ENCODE data around the gene MEF2B.

MEF2B gene

DNA sequence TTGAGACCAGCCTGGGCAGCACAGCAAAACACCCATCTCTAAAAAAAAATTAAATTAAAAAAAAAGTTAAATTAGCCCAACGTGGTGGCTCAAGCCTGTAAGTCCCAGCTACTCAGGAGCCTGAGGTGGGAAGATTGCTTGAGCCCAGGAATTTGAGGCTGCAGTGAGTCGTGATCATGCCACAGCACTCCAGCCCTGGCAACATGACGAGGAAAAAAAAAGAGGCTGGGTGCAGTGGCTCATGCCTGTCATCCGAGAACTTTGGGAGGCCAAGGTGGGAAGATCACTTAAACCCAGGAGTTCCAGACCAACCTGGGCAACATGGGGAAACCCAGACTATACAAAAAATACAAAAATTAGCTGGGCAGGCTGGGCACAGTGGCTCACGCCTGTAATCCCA, 29.6 kb downstream of the MEF2B start:
- H3K4me3 ChIP-seq (ENCODE audit: low read depth, low read length) = no peak overlapping the region
- H3K36me3 ChIP-seq (ENCODE audit: control insufficient read depth in 2 of 2, insufficient read depth in 1 of 2, low read length in 2 of 2) = no peaks in the 10 kb centered on the region
- ChIA-PET POLR2A (interaction anchor here (0.6 kb wide), 4 partner anchors 79 to 567 kb away, joined by 3 to 13 read pairs (median 4); no protein-coding TSS in a partner anchor), CTCF (interaction anchor here (0.6 to 4.7 kb wide), 12 partner anchors 12 to 1541 kb away, joined by 3 to 26 read pairs (median 4); no protein-coding TSS in a partner anchor)
- no peak for TF ChIP-seq ZNF202 (tag by site-specific recombination; IDR thresholded peaks at IDR 0.05; ENCODE audit: borderline replicate concordance)
- TF ChIP-seq KLF8 (tag by site-specific recombination; IDR thresholded peaks at IDR 0.05) = no peak
- peak; percentile 72 for TF ChIP-seq ZNF335 (tag by site-specific recombination; conservative IDR thresholded peaks at IDR 0.05)
- TF ChIP-seq ZNF530 (tag by site-specific recombination; IDR thresholded peaks at IDR 0.05; ENCODE audit: low read depth) = no peak
- no peak overlapping the region for H3K27ac ChIP-seq (ENCODE audit: extremely low read depth, low read depth, low read length)
- no peaks in the 10 kb centered on the region for H3K9me3 ChIP-seq (ENCODE audit: control insufficient read depth, insufficient read depth, low read depth, low read length)
- H3K4me1 ChIP-seq (ENCODE audit: control insufficient read depth, insufficient read depth, low read length) = peaks cover 3% of the 10 kb centered on the region; the same call in 1 of the 2 replicates

DNA sequence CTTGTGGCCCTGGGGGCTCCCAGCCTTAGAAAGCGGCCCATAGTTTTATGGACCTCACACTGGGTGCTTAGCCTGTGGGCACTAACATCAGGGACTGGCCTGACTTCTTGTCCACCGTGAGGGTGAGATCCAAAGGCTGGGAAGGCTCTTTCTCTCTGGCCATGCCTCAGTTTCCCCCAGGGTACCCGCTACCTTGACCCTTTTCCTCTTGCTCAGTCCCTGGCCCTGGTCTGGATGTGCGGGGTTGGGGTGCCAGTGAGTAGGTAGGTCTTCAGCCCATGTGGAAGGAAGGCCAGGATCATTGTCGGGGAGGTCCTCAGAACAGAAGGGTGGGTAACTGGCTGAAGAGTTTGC, 30.2 kb downstream of the MEF2B start:
- no peaks in the 10 kb centered on the region for H3K9me3 ChIP-seq (ENCODE audit: control insufficient read depth, insufficient read depth, low read depth, low read length)
- no peak overlapping the region for H3K4me3 ChIP-seq (ENCODE audit: low read depth, low read length)
- no peak overlapping the region for H3K27ac ChIP-seq (ENCODE audit: extremely low read depth, low read depth, low read length)
- peaks cover 3% of the 10 kb centered on the region; the same call in 1 of the 2 replicates for H3K4me1 ChIP-seq (ENCODE audit: control insufficient read depth, insufficient read depth, low read length)
- CTCF ChIA-PET = interaction anchor here (0.6 to 4.7 kb wide), 12 partner anchors 13 to 175 kb away, joined by 3 to 26 read pairs (median 5); no protein-coding TSS in a partner anchor
- POLR2A ChIA-PET = interaction anchor here (0.6 kb wide), 1 partner anchor 55 kb away, joined by 4 read pairs; no protein-coding TSS in a partner anchor
- TF ChIP-seq, protein P1, sequence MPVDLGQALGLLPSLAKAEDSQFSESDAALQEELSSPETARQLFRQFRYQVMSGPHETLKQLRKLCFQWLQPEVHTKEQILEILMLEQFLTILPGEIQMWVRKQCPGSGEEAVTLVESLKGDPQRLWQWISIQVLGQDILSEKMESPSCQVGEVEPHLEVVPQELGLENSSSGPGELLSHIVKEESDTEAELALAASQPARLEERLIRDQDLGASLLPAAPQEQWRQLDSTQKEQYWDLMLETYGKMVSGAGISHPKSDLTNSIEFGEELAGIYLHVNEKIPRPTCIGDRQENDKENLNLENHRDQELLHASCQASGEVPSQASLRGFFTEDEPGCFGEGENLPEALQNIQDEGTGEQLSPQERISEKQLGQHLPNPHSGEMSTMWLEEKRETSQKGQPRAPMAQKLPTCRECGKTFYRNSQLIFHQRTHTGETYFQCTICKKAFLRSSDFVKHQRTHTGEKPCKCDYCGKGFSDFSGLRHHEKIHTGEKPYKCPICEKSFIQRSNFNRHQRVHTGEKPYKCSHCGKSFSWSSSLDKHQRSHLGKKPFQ (tag by site-specific recombination; IDR thresholded peaks at IDR 0.05) = no peak
- no peak for TF ChIP-seq KLF7 (tag by site-specific recombination; IDR thresholded peaks at IDR 0.05; ENCODE audit: borderline replicate concordance)
- TF ChIP-seq, protein P2, sequence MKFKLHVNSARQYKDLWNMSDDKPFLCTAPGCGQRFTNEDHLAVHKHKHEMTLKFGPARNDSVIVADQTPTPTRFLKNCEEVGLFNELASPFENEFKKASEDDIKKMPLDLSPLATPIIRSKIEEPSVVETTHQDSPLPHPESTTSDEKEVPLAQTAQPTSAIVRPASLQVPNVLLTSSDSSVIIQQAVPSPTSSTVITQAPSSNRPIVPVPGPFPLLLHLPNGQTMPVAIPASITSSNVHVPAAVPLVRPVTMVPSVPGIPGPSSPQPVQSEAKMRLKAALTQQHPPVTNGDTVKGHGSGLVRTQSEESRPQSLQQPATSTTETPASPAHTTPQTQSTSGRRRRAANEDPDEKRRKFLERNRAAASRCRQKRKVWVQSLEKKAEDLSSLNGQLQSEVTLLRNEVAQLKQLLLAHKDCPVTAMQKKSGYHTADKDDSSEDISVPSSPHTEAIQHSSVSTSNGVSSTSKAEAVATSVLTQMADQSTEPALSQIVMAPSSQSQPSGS (tag by site-specific recombination; IDR thresholded peaks at IDR 0.05; ENCODE audit: low read depth) = no peak
- TF ChIP-seq YY1 (tag by site-specific recombination; IDR thresholded peaks at IDR 0.05) = no peak
- no peak for TF ChIP-seq YY2 (tag by site-specific recombination; IDR thresholded peaks at IDR 0.05)
- TF ChIP-seq, protein P3, sequence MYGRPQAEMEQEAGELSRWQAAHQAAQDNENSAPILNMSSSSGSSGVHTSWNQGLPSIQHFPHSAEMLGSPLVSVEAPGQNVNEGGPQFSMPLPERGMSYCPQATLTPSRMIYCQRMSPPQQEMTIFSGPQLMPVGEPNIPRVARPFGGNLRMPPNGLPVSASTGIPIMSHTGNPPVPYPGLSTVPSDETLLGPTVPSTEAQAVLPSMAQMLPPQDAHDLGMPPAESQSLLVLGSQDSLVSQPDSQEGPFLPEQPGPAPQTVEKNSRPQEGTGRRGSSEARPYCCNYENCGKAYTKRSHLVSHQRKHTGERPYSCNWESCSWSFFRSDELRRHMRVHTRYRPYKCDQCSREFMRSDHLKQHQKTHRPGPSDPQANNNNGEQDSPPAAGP (tag by site-specific recombination; IDR thresholded peaks at IDR 0.05) = no peak
- TF ChIP-seq ZBTB48 (tag by site-specific recombination; IDR thresholded peaks at IDR 0.05) = no peak
- no peak for TF ChIP-seq SP3 (tag by site-specific recombination; IDR thresholded peaks at IDR 0.05)
- no peak for TF ChIP-seq SP7 (tag by site-specific recombination; IDR thresholded peaks at IDR 0.05)
- TF ChIP-seq ZNF157 (tag by site-specific recombination; IDR thresholded peaks at IDR 0.05) = no peak
- no peak for TF ChIP-seq ZNF473 (tag by site-specific recombination; IDR thresholded peaks at IDR 0.05)
- no peak for TF ChIP-seq ZNF530 (tag by site-specific recombination; IDR thresholded peaks at IDR 0.05; ENCODE audit: low read depth)
- TF ChIP-seq ZNF585B (tag by site-specific recombination; IDR thresholded peaks at IDR 0.05) = no peak
- TF ChIP-seq, protein P4, sequence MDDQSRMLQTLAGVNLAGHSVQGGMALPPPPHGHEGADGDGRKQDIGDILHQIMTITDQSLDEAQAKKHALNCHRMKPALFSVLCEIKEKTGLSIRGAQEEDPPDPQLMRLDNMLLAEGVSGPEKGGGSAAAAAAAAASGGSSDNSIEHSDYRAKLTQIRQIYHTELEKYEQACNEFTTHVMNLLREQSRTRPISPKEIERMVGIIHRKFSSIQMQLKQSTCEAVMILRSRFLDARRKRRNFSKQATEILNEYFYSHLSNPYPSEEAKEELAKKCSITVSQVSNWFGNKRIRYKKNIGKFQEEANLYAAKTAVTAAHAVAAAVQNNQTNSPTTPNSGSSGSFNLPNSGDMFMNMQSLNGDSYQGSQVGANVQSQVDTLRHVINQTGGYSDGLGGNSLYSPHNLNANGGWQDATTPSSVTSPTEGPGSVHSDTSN (CRISPR knock-in tag; IDR thresholded peaks at IDR 0.05) = no peak
- no peak for TF ChIP-seq ZSCAN16 (tag by site-specific recombination; IDR thresholded peaks at IDR 0.05)
- TF ChIP-seq, protein P5, sequence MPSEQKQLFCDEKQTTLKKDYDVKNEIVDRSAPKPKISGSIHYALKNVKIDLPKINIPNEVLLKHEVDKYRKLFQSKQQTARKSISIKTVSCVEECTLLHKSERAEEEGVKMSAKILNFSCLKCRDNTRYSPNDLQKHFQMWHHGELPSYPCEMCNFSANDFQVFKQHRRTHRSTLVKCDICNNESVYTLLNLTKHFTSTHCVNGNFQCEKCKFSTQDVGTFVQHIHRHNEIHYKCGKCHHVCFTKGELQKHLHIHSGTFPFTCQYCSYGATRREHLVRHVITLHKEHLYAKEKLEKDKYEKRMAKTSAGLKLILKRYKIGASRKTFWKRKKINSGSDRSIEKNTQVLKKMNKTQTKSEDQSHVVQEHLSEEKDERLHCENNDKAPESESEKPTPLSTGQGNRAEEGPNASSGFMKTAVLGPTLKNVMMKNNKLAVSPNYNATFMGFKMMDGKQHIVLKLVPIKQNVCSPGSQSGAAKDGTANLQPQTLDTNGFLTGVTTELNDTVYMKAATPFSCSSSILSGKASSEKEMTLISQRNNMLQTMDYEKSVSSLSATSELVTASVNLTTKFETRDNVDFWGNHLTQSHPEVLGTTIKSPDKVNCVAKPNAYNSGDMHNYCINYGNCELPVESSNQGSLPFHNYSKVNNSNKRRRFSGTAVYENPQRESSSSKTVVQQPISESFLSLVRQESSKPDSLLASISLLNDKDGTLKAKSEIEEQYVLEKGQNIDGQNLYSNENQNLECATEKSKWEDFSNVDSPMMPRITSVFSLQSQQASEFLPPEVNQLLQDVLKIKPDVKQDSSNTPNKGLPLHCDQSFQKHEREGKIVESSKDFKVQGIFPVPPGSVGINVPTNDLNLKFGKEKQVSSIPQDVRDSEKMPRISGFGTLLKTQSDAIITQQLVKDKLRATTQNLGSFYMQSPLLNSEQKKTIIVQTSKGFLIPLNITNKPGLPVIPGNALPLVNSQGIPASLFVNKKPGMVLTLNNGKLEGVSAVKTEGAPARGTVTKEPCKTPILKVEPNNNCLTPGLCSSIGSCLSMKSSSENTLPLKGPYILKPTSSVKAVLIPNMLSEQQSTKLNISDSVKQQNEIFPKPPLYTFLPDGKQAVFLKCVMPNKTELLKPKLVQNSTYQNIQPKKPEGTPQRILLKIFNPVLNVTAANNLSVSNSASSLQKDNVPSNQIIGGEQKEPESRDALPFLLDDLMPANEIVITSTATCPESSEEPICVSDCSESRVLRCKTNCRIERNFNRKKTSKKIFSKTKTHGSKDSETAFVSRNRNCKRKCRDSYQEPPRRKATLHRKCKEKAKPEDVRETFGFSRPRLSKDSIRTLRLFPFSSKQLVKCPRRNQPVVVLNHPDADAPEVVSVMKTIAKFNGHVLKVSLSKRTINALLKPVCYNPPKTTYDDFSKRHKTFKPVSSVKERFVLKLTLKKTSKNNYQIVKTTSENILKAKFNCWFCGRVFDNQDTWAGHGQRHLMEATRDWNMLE (tag by site-specific recombination; conservative IDR thresholded peaks at IDR 0.05; ENCODE audit: low read depth) = no peak
- TF ChIP-seq, protein P6, sequence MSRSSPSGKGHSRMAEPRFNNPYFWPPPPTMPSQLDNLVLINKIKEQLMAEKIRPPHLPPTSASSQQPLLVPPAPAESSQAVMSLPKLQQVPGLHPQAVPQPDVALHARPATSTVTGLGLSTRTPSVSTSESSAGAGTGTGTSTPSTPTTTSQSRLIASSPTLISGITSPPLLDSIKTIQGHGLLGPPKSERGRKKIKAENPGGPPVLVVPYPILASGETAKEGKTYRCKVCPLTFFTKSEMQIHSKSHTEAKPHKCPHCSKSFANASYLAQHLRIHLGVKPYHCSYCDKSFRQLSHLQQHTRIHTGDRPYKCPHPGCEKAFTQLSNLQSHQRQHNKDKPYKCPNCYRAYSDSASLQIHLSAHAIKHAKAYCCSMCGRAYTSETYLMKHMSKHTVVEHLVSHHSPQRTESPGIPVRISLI (tag by site-specific recombination; IDR thresholded peaks at IDR 0.05) = no peak
- TF ChIP-seq ZNF658 (tag by site-specific recombination; IDR thresholded peaks at IDR 0.05) = no peak
- TF ChIP-seq ZNF19 (tag by site-specific recombination; IDR thresholded peaks at IDR 0.05; ENCODE audit: low read depth) = no peak
- no peak for TF ChIP-seq ZNF223 (tag by site-specific recombination; IDR thresholded peaks at IDR 0.05)
- no peaks in the 10 kb centered on the region for H3K36me3 ChIP-seq (ENCODE audit: control insufficient read depth in 2 of 2, insufficient read depth in 1 of 2, low read length in 2 of 2)

Measured in HEK293 (cell line).